NCI-H2029 (cell line): ENCODE data around the gene CYB5R3.
"Not testable (repeated sequence)": the region's sequence is repeated elsewhere in the genome, so short reads cannot be mapped to it uniquely, and the experiment has no call there.

ENCODE experiments used
- DNase-seq: peaks from one replicate; lab custom pipeline; 2025; lab: John Stamatoyannopoulos, UW

CYB5R3 gene

GRCh38 chr22:42596863-42597530 lies 52.2 kb downstream of the CYB5R3 start:
- DNase-seq: no peak

- DNase-seq: no peak
Measured at GRCh38 chr22:42596336-42596735, 52.9 kb downstream of the CYB5R3 start.

- no peak for DNase-seq
Measured at GRCh38 chr22:42595434-42595833, 53.8 kb downstream of the CYB5R3 start.

- DNase-seq: no peak
Measured at GRCh38 chr22:42591987-42592386, 57.2 kb downstream of the CYB5R3 start.

- no peak for DNase-seq
Measured at GRCh38 chr22:42587588-42588175, 61.5 kb downstream of the CYB5R3 start.

GRCh38 chr22:42586381-42586780 lies 62.8 kb downstream of the CYB5R3 start:
- no peak for DNase-seq

GRCh38 chr22:42585096-42585495 lies 64.1 kb downstream of the CYB5R3 start:
- DNase-seq: no peak

- DNase-seq: no peak
Measured at GRCh38 chr22:42584364-42584940, 64.7 kb downstream of the CYB5R3 start.

- DNase-seq: no peak
Measured at GRCh38 chr22:42582987-42583386, 66.2 kb downstream of the CYB5R3 start.

- peak; percentile 71 for DNase-seq
Measured at GRCh38 chr22:42581762-42582716, 67.2 kb downstream of the CYB5R3 start.

GRCh38 chr22:42581194-42581761 lies 67.9 kb downstream of the CYB5R3 start:
- DNase-seq: peak; percentile 17

- DNase-seq: not testable (repeated sequence)
Measured at GRCh38 chr22:42580040-42580439, 69.2 kb downstream of the CYB5R3 start.

GRCh38 chr22:42577623-42578240 lies 71.5 kb downstream of the CYB5R3 start:
- no peak for DNase-seq

- DNase-seq: not testable (repeated sequence)
Measured at GRCh38 chr22:42577141-42577540, 72.1 kb downstream of the CYB5R3 start.

GRCh38 chr22:42575996-42576574 lies 73.1 kb downstream of the CYB5R3 start:
- not testable (repeated sequence) for DNase-seq

GRCh38 chr22:42574468-42574867 lies 74.7 kb downstream of the CYB5R3 start:
- not testable (repeated sequence) for DNase-seq

- not testable (repeated sequence) for DNase-seq
Measured at GRCh38 chr22:42574046-42574445, 75.1 kb downstream of the CYB5R3 start.

GRCh38 chr22:42571068-42571467 lies 78.1 kb downstream of the CYB5R3 start:
- not testable (repeated sequence) for DNase-seq

GRCh38 chr22:42570580-42570979 lies 78.6 kb downstream of the CYB5R3 start:
- not testable (repeated sequence) for DNase-seq

- not testable (repeated sequence) for DNase-seq
Measured at GRCh38 chr22:42567950-42568349, 81.2 kb downstream of the CYB5R3 start.
